ENCODE results near the gene ACTL6A. TPM values are rescaled to one million over a fixed set of nuclear protein-coding genes. Genes with fewer than 3 reads are reported as not detected.

ACTL6A gene
- total RNA-seq, 6 experiments from 2014 or later, result 39.6 to 64.6 (median 59.4) TPM

GRCh38 chr3:179528772-179529171, 34.0 kb upstream of the ACTL6A start:
- H3K36me3 Mint-ChIP-seq (ENCODE audit: low read depth), result no peaks in the 10 kb centered on the region
- no peaks in the 10 kb centered on the region for H3K9me3 Mint-ChIP-seq
- TF ChIP-seq CTCF (IDR thresholded peaks at IDR 0.05), result no peak
- no peak overlapping the region for H3K4me3 Mint-ChIP-seq
- peaks cover 6% of the 10 kb centered on the region for H3K27me3 Mint-ChIP-seq (ENCODE audit: insufficient read depth)
- no peak overlapping the region for H3K27ac Mint-ChIP-seq
- peaks cover 22% of the 10 kb centered on the region for H3K4me1 Mint-ChIP-seq (ENCODE audit: low read depth)
- DNase-seq, result no peak

GRCh38 chr3:179531576-179531975, 31.1 kb upstream of the ACTL6A start:
- no peak for DNase-seq
- TF ChIP-seq CTCF (IDR thresholded peaks at IDR 0.05), result no peak
- H3K4me3 Mint-ChIP-seq, result no peak overlapping the region
- H3K27ac Mint-ChIP-seq, result no peak overlapping the region
- peaks cover 6% of the 10 kb centered on the region for H3K27me3 Mint-ChIP-seq (ENCODE audit: insufficient read depth)
- no peaks in the 10 kb centered on the region for H3K9me3 Mint-ChIP-seq
- no peaks in the 10 kb centered on the region for H3K36me3 Mint-ChIP-seq (ENCODE audit: low read depth)
- H3K4me1 Mint-ChIP-seq (ENCODE audit: low read depth), result peaks cover 19% of the 10 kb centered on the region

GRCh38 chr3:179533274-179533673, 29.5 kb upstream of the ACTL6A start:
- Mint-ChIP-seq H3K27ac (no peak overlapping the region), H3K36me3 (ENCODE audit: low read depth) (no peaks in the 10 kb centered on the region), H3K4me1 (ENCODE audit: low read depth) (peaks cover 9% of the 10 kb centered on the region; the same call in 1 of the 2 replicates), H3K4me3 (no peak overlapping the region), H3K27me3 (ENCODE audit: insufficient read depth) (peaks cover 6% of the 10 kb centered on the region), H3K9me3 (no peaks in the 10 kb centered on the region)
- no peak for TF ChIP-seq CTCF (IDR thresholded peaks at IDR 0.05)
- DNase-seq, result no peak

DNA sequence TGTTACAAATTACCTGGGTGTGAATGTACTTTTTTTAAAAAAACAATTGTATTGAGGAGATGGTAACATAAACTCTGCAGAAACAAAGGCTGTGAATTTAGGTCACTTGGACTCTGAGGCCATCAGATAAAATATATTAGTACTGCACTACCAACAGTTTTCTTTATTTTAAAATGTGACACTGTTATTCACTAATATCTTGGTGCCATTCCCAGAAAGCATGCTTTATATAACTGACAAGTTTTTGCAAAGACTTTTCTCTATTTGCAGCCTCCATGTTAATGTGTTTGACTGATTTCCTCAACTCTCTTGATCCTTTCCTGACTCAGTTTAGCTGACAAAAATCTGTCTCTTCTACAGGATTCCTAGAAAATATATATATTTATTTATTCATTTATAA, 26.5 kb upstream of the ACTL6A start:
- Mint-ChIP-seq H3K4me1 (ENCODE audit: low read depth) (no peaks in the 10 kb centered on the region), H3K36me3 (ENCODE audit: low read depth) (no peaks in the 10 kb centered on the region), H3K9me3 (no peaks in the 10 kb centered on the region), H3K27ac (no peak overlapping the region), H3K27me3 (ENCODE audit: insufficient read depth) (peaks cover 6% of the 10 kb centered on the region), H3K4me3 (no peak overlapping the region)
- no peak for TF ChIP-seq CTCF (IDR thresholded peaks at IDR 0.05)
- DNase-seq, result no peak

DNA sequence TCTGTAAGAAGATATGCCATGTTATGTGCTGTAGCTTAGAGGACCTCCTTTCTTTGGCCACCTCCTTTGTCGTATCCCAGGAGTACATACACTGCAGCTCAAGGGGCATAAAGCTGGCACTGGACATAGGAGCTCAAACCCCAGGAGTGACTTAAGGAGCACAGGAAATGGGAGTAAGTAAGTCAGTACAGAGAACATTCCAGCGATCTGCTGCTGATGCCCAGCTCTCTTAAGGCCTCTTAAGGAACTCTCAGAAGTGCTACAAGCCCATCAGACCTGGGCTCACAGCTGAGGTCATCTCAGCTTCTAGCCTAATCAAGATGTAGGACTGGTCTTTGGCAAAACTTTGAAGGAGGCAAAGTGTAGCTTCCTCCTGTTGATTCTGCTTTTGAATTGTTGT, 21.6 kb upstream of the ACTL6A start:
- H3K4me3 Mint-ChIP-seq, result no peak overlapping the region
- TF ChIP-seq CTCF (IDR thresholded peaks at IDR 0.05), result no peak
- peaks cover 9% of the 10 kb centered on the region; the same call in 1 of the 2 replicates for H3K36me3 Mint-ChIP-seq (ENCODE audit: low read depth)
- H3K4me1 Mint-ChIP-seq (ENCODE audit: low read depth), result peaks cover 13% of the 10 kb centered on the region
- DNase-seq, result no peak
- no peak overlapping the region for H3K27ac Mint-ChIP-seq
- H3K9me3 Mint-ChIP-seq, result peaks cover 22% of the 10 kb centered on the region
- H3K27me3 Mint-ChIP-seq (ENCODE audit: insufficient read depth), result no peaks in the 10 kb centered on the region; the same call in 1 of the 2 replicates

- H3K27ac Mint-ChIP-seq, result no peak overlapping the region
- H3K4me3 Mint-ChIP-seq, result no peak overlapping the region
- TF ChIP-seq CTCF (IDR thresholded peaks at IDR 0.05), result no peak
- DNase-seq, result no peak
- peaks cover 22% of the 10 kb centered on the region for H3K9me3 Mint-ChIP-seq
- H3K4me1 Mint-ChIP-seq (ENCODE audit: low read depth), result peaks cover 13% of the 10 kb centered on the region
- H3K36me3 Mint-ChIP-seq (ENCODE audit: low read depth), result peaks cover 9% of the 10 kb centered on the region; the same call in 1 of the 2 replicates
- no peaks in the 10 kb centered on the region; the same call in 1 of the 2 replicates for H3K27me3 Mint-ChIP-seq (ENCODE audit: insufficient read depth)
These were observed 21.1 kb upstream of the ACTL6A start for GRCh38 chr3:179541596-179541995.
